ENCODE measurements around the gene SHC1. TPM values are rescaled to one million over a fixed set of nuclear protein-coding genes. Genes with fewer than 3 reads are reported as not detected.

SHC1 gene
- polyA plus RNA-seq, 1 experiment, result 371 TPM

- Histone ChIP-seq H3K27ac (ENCODE audit: low read depth, low read length) (no peak overlapping the region), H3K4me3 (ENCODE audit: low read depth, low read length) (no peak overlapping the region), H3K27me3 (ENCODE audit: control insufficient read depth, insufficient read depth, low read length) (peaks cover 24% of the 10 kb centered on the region), H3K9me3 (ENCODE audit: control insufficient read depth, insufficient read depth, low read length) (peaks cover 8% of the 10 kb centered on the region; the same call in 1 of the 2 replicates)
- POLR2A ChIA-PET, result no interaction called here
- no peak for TF ChIP-seq CTCF (IDR thresholded peaks at IDR 0.05; ENCODE audit: low read depth, low read length)
- CTCF ChIA-PET, result no interaction called here
- no peak for DNase-seq (ENCODE audit: low read depth, low spot score)
Observed at GRCh38 chr1:154913273-154913672, 57.3 kb downstream of the SHC1 start.

- POLR2A ChIA-PET, result no interaction called here
Observed at GRCh38 chr1:154912755-154913154, 57.8 kb downstream of the SHC1 start.

More at GRCh38 chr1:154912755-154913154, 57.8 kb downstream of the SHC1 start:
- H3K27me3 ChIP-seq (ENCODE audit: control insufficient read depth, insufficient read depth, low read length), result peaks cover 26% of the 10 kb centered on the region
- DNase-seq (ENCODE audit: low read depth, low spot score), result no peak
- H3K4me3 ChIP-seq (ENCODE audit: low read depth, low read length), result no peak overlapping the region
- peaks cover 13% of the 10 kb centered on the region; the same call in 1 of the 2 replicates for H3K9me3 ChIP-seq (ENCODE audit: control insufficient read depth, insufficient read depth, low read length)
- CTCF ChIA-PET, result no interaction called here
- TF ChIP-seq CTCF (IDR thresholded peaks at IDR 0.05; ENCODE audit: low read depth, low read length), result no peak
- H3K27ac ChIP-seq (ENCODE audit: low read depth, low read length), result no peak overlapping the region

Small RNA genes lying within 50 kb of the gene (small RNA-seq; reads per million reads assigned to genes)
- gene MIR4258 (ENCODE audit: insufficient read length, low read depth) (not detected), gene RF00017 (ENCODE audit: insufficient read length, low read depth) (not detected)

Other genes with a start within 250 kb of the SHC1 start
- 0.02 and 0.09 TPM in 2 replicates for gene KCNN3, start 100.5 kb downstream of the SHC1 start, polyA plus RNA-seq (2011; rRNA removed)
- gene PMVK, start 34.0 kb downstream of the SHC1 start, polyA plus RNA-seq (2011; rRNA removed), result 21.0 and 24.7 TPM in 2 replicates
- 72.2 and 87.1 TPM in 2 replicates for gene PBXIP1, start 14.6 kb downstream of the SHC1 start, polyA plus RNA-seq (2011; rRNA removed)
- gene PYGO2, start 9.0 kb downstream of the SHC1 start, polyA plus RNA-seq (2011; rRNA removed), result 18.1 and 19.3 TPM in 2 replicates
- gene CKS1B, start 3.9 kb upstream of the SHC1 start, polyA plus RNA-seq (2011; rRNA removed), result 66.4 and 81.3 TPM in 2 replicates
- gene FLAD1, start 12.6 kb upstream of the SHC1 start, polyA plus RNA-seq (2011; rRNA removed), result 21.1 and 30.2 TPM in 2 replicates
- 0.21 TPM in 1 of 2 replicates, not detected in the other for gene LENEP, start 22.8 kb upstream of the SHC1 start, polyA plus RNA-seq (2011; rRNA removed)
- 8.7 and 12.7 TPM in 2 replicates for gene ZBTB7B, start 32.1 kb upstream of the SHC1 start, polyA plus RNA-seq (2011; rRNA removed)
- gene DCST2, start 63.0 kb upstream of the SHC1 start, polyA plus RNA-seq (2011; rRNA removed), result 0.07 and 0.19 TPM in 2 replicates
- not detected in 2 replicates for gene DCST1, start 63.1 kb upstream of the SHC1 start, polyA plus RNA-seq (2011; rRNA removed)
- 25.9 and 37.5 TPM in 2 replicates for gene ADAM15, start 80.6 kb upstream of the SHC1 start, polyA plus RNA-seq (2011; rRNA removed)
- gene EFNA4, start 93.0 kb upstream of the SHC1 start, polyA plus RNA-seq (2011; rRNA removed), result 10.1 and 12.9 TPM in 2 replicates
- 0.51 and 0.56 TPM in 2 replicates for gene EFNA3, start 108.1 kb upstream of the SHC1 start, polyA plus RNA-seq (2011; rRNA removed)
- 1.1 and 1.4 TPM in 2 replicates for gene EFNA1, start 157.1 kb upstream of the SHC1 start, polyA plus RNA-seq (2011; rRNA removed)
- 29.5 and 31.4 TPM in 2 replicates for gene SLC50A1, start 165.1 kb upstream of the SHC1 start, polyA plus RNA-seq (2011; rRNA removed)
- 16.8 and 35.6 TPM in 2 replicates for gene DPM3, start 169.8 kb upstream of the SHC1 start, polyA plus RNA-seq (2011; rRNA removed)
- gene KRTCAP2, start 202.6 kb upstream of the SHC1 start, polyA plus RNA-seq (2011; rRNA removed), result 102 and 131 TPM in 2 replicates
- gene TRIM46, start 203.1 kb upstream of the SHC1 start, polyA plus RNA-seq (2011; rRNA removed), result 2.9 and 3.8 TPM in 2 replicates
- gene THBS3, start 237.2 kb upstream of the SHC1 start, polyA plus RNA-seq (2011; rRNA removed), result 32.5 and 34.6 TPM in 2 replicates
- gene MTX1, start 237.9 kb upstream of the SHC1 start, polyA plus RNA-seq (2011; rRNA removed), result 44.6 and 62.3 TPM in 2 replicates